ENCODE results near the gene NKX2-2. TPM values are rescaled to one million over a fixed set of nuclear protein-coding genes. Genes with fewer than 3 reads are reported as not detected.

The NKX2-2 gene
- polyA plus RNA-seq, 1 experiment: not detected

DNA sequence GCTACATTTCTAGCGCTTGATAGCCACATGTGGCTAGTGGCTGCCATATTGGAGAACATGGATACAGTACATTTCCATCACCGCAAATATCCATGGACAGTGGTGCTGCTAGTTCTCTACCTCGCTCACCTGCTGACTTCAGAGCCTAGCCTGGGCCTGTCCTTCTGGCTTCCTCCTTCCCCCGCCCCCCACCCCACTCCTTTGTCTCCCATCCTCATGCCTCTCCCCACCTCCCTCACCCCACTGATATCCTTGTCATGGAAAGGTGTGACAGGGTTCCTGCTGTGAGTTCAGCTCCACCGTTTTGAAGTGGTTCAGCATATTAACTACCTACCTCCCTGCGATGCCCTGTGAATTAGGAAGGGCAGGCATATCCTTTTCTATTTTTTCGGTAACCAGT, 14.2 kb downstream of the NKX2-2 start:
- peaks cover 6% of the 10 kb centered on the region for H3K27me3 ChIP-seq (ENCODE audit: control insufficient read depth, insufficient read depth, low read length)
- CTCF ChIA-PET: interaction anchor here (1.1 to 9.2 kb wide), 2 partner anchors 263 to 639 kb away, joined by 4 to 270 read pairs; no protein-coding TSS in a partner anchor
- H3K27ac ChIP-seq (ENCODE audit: low read depth, low read length): no peak overlapping the region
- POLR2A ChIA-PET: no interaction called here
- no peaks in the 10 kb centered on the region; the same call in 1 of the 2 replicates for H3K9me3 ChIP-seq (ENCODE audit: control insufficient read depth, insufficient read depth, low read length)
- TF ChIP-seq, protein P1, sequence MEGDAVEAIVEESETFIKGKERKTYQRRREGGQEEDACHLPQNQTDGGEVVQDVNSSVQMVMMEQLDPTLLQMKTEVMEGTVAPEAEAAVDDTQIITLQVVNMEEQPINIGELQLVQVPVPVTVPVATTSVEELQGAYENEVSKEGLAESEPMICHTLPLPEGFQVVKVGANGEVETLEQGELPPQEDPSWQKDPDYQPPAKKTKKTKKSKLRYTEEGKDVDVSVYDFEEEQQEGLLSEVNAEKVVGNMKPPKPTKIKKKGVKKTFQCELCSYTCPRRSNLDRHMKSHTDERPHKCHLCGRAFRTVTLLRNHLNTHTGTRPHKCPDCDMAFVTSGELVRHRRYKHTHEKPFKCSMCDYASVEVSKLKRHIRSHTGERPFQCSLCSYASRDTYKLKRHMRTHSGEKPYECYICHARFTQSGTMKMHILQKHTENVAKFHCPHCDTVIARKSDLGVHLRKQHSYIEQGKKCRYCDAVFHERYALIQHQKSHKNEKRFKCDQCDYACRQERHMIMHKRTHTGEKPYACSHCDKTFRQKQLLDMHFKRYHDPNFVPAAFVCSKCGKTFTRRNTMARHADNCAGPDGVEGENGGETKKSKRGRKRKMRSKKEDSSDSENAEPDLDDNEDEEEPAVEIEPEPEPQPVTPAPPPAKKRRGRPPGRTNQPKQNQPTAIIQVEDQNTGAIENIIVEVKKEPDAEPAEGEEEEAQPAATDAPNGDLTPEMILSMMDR (IDR thresholded peaks at IDR 0.05; ENCODE audit: low read depth, low read length): no peak
- no peak for DNase-seq (ENCODE audit: low read depth, low spot score)
- H3K4me3 ChIP-seq (ENCODE audit: low read depth, low read length): no peak overlapping the region

GRCh38 chr20:21498635-21499034, 15.2 kb downstream of the NKX2-2 start:
- Histone ChIP-seq H3K27ac (ENCODE audit: low read depth, low read length) (no peak overlapping the region), H3K27me3 (ENCODE audit: control insufficient read depth, insufficient read depth, low read length) (peaks cover 6% of the 10 kb centered on the region), H3K4me3 (ENCODE audit: low read depth, low read length) (no peak overlapping the region), H3K9me3 (ENCODE audit: control insufficient read depth, insufficient read depth, low read length) (no peaks in the 10 kb centered on the region)
- ChIA-PET CTCF (no interaction called here), POLR2A (no interaction called here)
- no peak for DNase-seq (ENCODE audit: low read depth, low spot score)
- TF ChIP-seq, protein P1 (IDR thresholded peaks at IDR 0.05; ENCODE audit: low read depth, low read length): no peak

- POLR2A ChIA-PET: no interaction called here
Observed at GRCh38 chr20:21498195-21498594, 15.7 kb downstream of the NKX2-2 start.

GRCh38 chr20:21496452-21496851, 17.4 kb downstream of the NKX2-2 start:
- CTCF ChIA-PET: interaction anchor here (1.3 to 4.0 kb wide), 2 partner anchors 8 to 261 kb away, joined by 3 to 21 read pairs; no protein-coding TSS in a partner anchor
- Histone ChIP-seq H3K9me3 (ENCODE audit: control insufficient read depth, insufficient read depth, low read length) (no peaks in the 10 kb centered on the region), H3K4me3 (ENCODE audit: low read depth, low read length) (no peak overlapping the region), H3K27ac (ENCODE audit: low read depth, low read length) (no peak overlapping the region), H3K27me3 (ENCODE audit: control insufficient read depth, insufficient read depth, low read length) (peaks cover 6% of the 10 kb centered on the region)
- POLR2A ChIA-PET: no interaction called here
- TF ChIP-seq, protein P1 (IDR thresholded peaks at IDR 0.05; ENCODE audit: low read depth, low read length): no peak
- no peak for DNase-seq (ENCODE audit: low read depth, low spot score)

More at GRCh38 chr20:21498195-21498594, 15.7 kb downstream of the NKX2-2 start:
- TF ChIP-seq, protein P1 (IDR thresholded peaks at IDR 0.05; ENCODE audit: low read depth, low read length): no peak
- H3K4me3 ChIP-seq (ENCODE audit: low read depth, low read length): no peak overlapping the region
- CTCF ChIA-PET: interaction anchor here (0.6 to 4.0 kb wide), 3 partner anchors 234 to 680 kb away, joined by 3 to 21 read pairs (median 3); no protein-coding TSS in a partner anchor
- DNase-seq (ENCODE audit: low read depth, low spot score): no peak
- H3K27me3 ChIP-seq (ENCODE audit: control insufficient read depth, insufficient read depth, low read length): peaks cover 6% of the 10 kb centered on the region
- no peak overlapping the region for H3K27ac ChIP-seq (ENCODE audit: low read depth, low read length)
- H3K9me3 ChIP-seq (ENCODE audit: control insufficient read depth, insufficient read depth, low read length): no peaks in the 10 kb centered on the region

DNA sequence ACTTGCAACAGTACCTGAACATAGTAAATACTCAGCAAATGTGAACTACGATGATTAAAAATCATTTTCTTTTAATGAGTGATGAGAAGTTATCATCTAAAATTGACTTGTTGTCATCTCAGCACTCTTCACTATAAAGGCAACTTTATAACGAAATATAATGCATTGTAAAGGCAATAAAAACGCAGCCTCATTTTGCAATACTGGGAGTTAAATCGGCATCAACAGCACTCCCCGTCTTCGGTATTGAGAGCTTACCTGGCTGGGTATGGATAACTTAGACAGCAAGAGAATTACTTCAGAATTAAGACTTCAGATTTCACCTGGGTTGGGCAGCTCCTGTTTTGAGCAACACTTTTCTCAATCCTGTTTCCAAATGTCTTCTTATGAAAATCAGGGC, 20.8 kb downstream of the NKX2-2 start:
- Histone ChIP-seq H3K4me3 (ENCODE audit: low read depth, low read length) (no peak overlapping the region), H3K27ac (ENCODE audit: low read depth, low read length) (no peak overlapping the region), H3K27me3 (ENCODE audit: control insufficient read depth, insufficient read depth, low read length) (peaks cover 9% of the 10 kb centered on the region), H3K9me3 (ENCODE audit: control insufficient read depth, insufficient read depth, low read length) (no peaks in the 10 kb centered on the region)
- no peak for DNase-seq (ENCODE audit: low read depth, low spot score)
- ChIA-PET CTCF (interaction anchor here (3.0 to 8.4 kb wide), 2 partner anchors 12 to 257 kb away, joined by 13 to 107 read pairs; no protein-coding TSS in a partner anchor), POLR2A (no interaction called here)
- TF ChIP-seq, protein P1 (IDR thresholded peaks at IDR 0.05; ENCODE audit: low read depth, low read length): no peak
